Measurements from ENCODE around the gene GPRIN1.

GPRIN1 gene

GRCh38 chr5:176630681-176631222, 20.8 kb upstream of the GPRIN1 start:
- TF ChIP-seq, protein P1, sequence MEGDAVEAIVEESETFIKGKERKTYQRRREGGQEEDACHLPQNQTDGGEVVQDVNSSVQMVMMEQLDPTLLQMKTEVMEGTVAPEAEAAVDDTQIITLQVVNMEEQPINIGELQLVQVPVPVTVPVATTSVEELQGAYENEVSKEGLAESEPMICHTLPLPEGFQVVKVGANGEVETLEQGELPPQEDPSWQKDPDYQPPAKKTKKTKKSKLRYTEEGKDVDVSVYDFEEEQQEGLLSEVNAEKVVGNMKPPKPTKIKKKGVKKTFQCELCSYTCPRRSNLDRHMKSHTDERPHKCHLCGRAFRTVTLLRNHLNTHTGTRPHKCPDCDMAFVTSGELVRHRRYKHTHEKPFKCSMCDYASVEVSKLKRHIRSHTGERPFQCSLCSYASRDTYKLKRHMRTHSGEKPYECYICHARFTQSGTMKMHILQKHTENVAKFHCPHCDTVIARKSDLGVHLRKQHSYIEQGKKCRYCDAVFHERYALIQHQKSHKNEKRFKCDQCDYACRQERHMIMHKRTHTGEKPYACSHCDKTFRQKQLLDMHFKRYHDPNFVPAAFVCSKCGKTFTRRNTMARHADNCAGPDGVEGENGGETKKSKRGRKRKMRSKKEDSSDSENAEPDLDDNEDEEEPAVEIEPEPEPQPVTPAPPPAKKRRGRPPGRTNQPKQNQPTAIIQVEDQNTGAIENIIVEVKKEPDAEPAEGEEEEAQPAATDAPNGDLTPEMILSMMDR (IDR thresholded peaks at IDR 0.05) = no peak

GRCh38 chr5:176629853-176630680, 20.1 kb upstream of the GPRIN1 start, which contains the start of the genes EIF4E1B and SNCB:
TSS of gene EIF4E1B (plus strand) at chr5:176630675. CDS start at chr5:176642788, 12,113 bp downstream.
TSS of gene SNCB (minus strand) at chr5:176630534. CDS start at chr5:176629654, 880 bp downstream.
- TF ChIP-seq, protein P1 (IDR thresholded peaks at IDR 0.05) = no peak

DNA sequence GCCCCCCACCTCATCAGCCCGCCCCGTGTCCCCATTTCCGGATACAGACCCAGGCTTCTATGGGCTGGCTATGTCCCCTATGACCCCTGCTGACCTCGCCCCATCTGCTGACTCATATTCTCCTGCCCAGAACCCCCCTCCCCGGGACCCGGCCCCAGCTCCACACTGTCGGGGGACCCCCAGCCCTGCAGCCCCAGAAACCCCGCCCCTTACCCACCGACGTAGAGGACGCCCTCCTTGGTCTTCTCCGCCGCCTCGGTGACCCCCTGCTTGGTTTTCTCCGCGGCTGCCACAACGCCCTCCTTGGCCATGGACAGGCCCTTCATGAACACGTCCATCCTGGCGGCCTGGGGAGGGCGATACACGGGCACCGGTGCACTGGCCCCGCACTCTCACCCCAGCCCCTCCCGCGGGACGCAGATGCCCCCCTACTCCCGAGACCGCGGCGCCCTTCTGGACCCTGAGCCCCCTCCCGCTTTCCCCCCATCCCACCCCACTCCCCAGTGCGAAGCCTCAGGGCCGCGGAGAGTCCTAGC, 19.4 kb upstream of the GPRIN1 start:
- TF ChIP-seq, protein P1 (IDR thresholded peaks at IDR 0.05) = no peak

GRCh38 chr5:176628406-176629228, 18.7 kb upstream of the GPRIN1 start:
- TF ChIP-seq, protein P1 (IDR thresholded peaks at IDR 0.05) = no peak

GRCh38 chr5:176627582-176627981, 17.6 kb upstream of the GPRIN1 start:
- TF ChIP-seq, protein P1 (IDR thresholded peaks at IDR 0.05) = no peak

GRCh38 chr5:176626876-176627236, 16.9 kb upstream of the GPRIN1 start:
- TF ChIP-seq, protein P1 (IDR thresholded peaks at IDR 0.05) = no peak
